ENCODE results near the gene ABHD17A. TPM values are rescaled to one million over a fixed set of nuclear protein-coding genes. Genes with fewer than 3 reads are reported as not detected.

Gene ABHD17A
- total RNA-seq, 1 experiment from 2014 or later, result 60.7 TPM

DNA sequence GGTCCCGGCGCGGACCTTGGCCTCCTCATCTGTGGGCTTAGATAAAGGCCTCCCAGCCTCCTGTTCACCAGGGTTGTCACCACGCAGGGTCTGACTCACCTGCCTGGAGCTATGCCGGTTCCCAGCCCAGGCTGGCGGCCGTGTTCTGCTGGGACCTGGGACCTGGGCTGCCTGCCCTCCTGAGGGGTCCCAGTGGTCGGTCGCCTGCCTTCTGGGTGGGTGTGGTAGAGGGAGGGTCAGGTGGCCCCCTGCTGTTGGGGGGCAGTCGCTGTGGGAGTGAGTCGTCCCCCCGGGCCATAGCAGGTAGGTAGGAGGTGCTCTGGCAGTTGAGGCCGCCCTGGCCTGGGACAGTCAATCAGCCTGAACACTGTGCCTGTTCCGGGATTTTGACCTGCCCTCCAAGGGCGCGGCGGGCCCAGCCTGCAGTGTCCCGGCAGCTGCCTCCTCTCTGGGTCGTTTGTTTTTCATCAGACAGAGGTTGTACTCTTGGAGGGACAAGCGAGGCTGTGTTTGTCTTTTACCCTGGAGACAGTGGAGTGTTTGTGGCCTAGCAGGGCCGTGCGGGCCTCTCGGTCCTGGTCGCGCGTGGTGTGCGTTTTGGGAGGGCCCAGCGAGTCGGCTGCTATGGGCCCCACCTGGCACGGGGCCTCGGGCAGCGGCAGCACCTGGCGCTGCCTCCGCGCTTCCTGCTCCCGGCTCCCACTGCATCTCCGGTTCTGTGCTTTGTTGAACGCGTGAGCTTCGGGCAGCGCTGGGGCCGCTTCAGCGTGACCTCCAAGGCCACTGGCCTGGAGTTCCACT lies 22.5 kb upstream of the ABHD17A start:
- no peak overlapping the region for H3K27ac Mint-ChIP-seq
- H3K4me1 Mint-ChIP-seq, result peaks cover 17% of the 10 kb centered on the region
- no peak for DNase-seq (ENCODE audit: low spot score)
- ChIA-PET CTCF (interaction anchor here (0.9 kb wide), 1 partner anchor 10 kb away, joined by 3 read pairs; no protein-coding TSS in a partner anchor), POLR2A (no interaction called here)
- no peaks in the 10 kb centered on the region for H3K27me3 Mint-ChIP-seq (ENCODE audit: low read depth)
- no peak for ATAC-seq
- no peaks in the 10 kb centered on the region for H3K9me3 Mint-ChIP-seq
- H3K36me3 Mint-ChIP-seq, result no peaks in the 10 kb centered on the region
- no peak overlapping the region for H3K4me3 Mint-ChIP-seq
- TF ChIP-seq HMGA2 (CRISPR knock-in tag; IDR thresholded peaks at IDR 0.05) (no peak), ELF4 (CRISPR knock-in tag; IDR thresholded peaks at IDR 0.05; ENCODE audit: low read depth) (no peak), NFYB (CRISPR knock-in tag; conservative IDR thresholded peaks at IDR 0.05; ENCODE audit: low read depth) (no peak), GTF2I (CRISPR knock-in tag; conservative IDR thresholded peaks at IDR 0.05) (no peak), NR3C1 (CRISPR knock-in tag; conservative IDR thresholded peaks at IDR 0.05; ENCODE audit: low read depth) (no peak), EMX1 (CRISPR knock-in tag; IDR thresholded peaks at IDR 0.05) (no peak), ZNF396 (CRISPR knock-in tag; IDR thresholded peaks at IDR 0.05; ENCODE audit: borderline replicate concordance) (no peak), RELA (CRISPR knock-in tag; IDR thresholded peaks at IDR 0.05; ENCODE audit: borderline replicate concordance) (no peak), ZNF423 (CRISPR knock-in tag; IDR thresholded peaks at IDR 0.05) (no peak)
- TF ChIP-seq, protein P1, sequence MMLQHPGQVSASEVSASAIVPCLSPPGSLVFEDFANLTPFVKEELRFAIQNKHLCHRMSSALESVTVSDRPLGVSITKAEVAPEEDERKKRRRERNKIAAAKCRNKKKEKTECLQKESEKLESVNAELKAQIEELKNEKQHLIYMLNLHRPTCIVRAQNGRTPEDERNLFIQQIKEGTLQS (CRISPR knock-in tag; conservative IDR thresholded peaks at IDR 0.05), result no peak
- TF ChIP-seq, protein P2, sequence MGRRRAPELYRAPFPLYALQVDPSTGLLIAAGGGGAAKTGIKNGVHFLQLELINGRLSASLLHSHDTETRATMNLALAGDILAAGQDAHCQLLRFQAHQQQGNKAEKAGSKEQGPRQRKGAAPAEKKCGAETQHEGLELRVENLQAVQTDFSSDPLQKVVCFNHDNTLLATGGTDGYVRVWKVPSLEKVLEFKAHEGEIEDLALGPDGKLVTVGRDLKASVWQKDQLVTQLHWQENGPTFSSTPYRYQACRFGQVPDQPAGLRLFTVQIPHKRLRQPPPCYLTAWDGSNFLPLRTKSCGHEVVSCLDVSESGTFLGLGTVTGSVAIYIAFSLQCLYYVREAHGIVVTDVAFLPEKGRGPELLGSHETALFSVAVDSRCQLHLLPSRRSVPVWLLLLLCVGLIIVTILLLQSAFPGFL (CRISPR knock-in tag; IDR thresholded peaks at IDR 0.05; ENCODE audit: borderline replicate concordance), result no peak
- TF ChIP-seq, protein P3, sequence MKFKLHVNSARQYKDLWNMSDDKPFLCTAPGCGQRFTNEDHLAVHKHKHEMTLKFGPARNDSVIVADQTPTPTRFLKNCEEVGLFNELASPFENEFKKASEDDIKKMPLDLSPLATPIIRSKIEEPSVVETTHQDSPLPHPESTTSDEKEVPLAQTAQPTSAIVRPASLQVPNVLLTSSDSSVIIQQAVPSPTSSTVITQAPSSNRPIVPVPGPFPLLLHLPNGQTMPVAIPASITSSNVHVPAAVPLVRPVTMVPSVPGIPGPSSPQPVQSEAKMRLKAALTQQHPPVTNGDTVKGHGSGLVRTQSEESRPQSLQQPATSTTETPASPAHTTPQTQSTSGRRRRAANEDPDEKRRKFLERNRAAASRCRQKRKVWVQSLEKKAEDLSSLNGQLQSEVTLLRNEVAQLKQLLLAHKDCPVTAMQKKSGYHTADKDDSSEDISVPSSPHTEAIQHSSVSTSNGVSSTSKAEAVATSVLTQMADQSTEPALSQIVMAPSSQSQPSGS (CRISPR knock-in tag; IDR thresholded peaks at IDR 0.05; ENCODE audit: borderline replicate concordance, low read depth), result no peak
- TF ChIP-seq, protein P4, sequence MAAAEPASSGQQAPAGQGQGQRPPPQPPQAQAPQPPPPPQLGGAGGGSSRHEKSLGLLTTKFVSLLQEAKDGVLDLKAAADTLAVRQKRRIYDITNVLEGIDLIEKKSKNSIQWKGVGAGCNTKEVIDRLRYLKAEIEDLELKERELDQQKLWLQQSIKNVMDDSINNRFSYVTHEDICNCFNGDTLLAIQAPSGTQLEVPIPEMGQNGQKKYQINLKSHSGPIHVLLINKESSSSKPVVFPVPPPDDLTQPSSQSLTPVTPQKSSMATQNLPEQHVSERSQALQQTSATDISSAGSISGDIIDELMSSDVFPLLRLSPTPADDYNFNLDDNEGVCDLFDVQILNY (CRISPR knock-in tag; IDR thresholded peaks at IDR 0.05), result no peak
- TF ChIP-seq, protein P5, sequence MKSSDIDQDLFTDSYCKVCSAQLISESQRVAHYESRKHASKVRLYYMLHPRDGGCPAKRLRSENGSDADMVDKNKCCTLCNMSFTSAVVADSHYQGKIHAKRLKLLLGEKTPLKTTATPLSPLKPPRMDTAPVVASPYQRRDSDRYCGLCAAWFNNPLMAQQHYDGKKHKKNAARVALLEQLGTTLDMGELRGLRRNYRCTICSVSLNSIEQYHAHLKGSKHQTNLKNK (CRISPR knock-in tag; IDR thresholded peaks at IDR 0.05), result no peak
- TF ChIP-seq, protein P6, sequence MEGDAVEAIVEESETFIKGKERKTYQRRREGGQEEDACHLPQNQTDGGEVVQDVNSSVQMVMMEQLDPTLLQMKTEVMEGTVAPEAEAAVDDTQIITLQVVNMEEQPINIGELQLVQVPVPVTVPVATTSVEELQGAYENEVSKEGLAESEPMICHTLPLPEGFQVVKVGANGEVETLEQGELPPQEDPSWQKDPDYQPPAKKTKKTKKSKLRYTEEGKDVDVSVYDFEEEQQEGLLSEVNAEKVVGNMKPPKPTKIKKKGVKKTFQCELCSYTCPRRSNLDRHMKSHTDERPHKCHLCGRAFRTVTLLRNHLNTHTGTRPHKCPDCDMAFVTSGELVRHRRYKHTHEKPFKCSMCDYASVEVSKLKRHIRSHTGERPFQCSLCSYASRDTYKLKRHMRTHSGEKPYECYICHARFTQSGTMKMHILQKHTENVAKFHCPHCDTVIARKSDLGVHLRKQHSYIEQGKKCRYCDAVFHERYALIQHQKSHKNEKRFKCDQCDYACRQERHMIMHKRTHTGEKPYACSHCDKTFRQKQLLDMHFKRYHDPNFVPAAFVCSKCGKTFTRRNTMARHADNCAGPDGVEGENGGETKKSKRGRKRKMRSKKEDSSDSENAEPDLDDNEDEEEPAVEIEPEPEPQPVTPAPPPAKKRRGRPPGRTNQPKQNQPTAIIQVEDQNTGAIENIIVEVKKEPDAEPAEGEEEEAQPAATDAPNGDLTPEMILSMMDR (IDR thresholded peaks at IDR 0.05), result no peak
- TF ChIP-seq, protein P7, sequence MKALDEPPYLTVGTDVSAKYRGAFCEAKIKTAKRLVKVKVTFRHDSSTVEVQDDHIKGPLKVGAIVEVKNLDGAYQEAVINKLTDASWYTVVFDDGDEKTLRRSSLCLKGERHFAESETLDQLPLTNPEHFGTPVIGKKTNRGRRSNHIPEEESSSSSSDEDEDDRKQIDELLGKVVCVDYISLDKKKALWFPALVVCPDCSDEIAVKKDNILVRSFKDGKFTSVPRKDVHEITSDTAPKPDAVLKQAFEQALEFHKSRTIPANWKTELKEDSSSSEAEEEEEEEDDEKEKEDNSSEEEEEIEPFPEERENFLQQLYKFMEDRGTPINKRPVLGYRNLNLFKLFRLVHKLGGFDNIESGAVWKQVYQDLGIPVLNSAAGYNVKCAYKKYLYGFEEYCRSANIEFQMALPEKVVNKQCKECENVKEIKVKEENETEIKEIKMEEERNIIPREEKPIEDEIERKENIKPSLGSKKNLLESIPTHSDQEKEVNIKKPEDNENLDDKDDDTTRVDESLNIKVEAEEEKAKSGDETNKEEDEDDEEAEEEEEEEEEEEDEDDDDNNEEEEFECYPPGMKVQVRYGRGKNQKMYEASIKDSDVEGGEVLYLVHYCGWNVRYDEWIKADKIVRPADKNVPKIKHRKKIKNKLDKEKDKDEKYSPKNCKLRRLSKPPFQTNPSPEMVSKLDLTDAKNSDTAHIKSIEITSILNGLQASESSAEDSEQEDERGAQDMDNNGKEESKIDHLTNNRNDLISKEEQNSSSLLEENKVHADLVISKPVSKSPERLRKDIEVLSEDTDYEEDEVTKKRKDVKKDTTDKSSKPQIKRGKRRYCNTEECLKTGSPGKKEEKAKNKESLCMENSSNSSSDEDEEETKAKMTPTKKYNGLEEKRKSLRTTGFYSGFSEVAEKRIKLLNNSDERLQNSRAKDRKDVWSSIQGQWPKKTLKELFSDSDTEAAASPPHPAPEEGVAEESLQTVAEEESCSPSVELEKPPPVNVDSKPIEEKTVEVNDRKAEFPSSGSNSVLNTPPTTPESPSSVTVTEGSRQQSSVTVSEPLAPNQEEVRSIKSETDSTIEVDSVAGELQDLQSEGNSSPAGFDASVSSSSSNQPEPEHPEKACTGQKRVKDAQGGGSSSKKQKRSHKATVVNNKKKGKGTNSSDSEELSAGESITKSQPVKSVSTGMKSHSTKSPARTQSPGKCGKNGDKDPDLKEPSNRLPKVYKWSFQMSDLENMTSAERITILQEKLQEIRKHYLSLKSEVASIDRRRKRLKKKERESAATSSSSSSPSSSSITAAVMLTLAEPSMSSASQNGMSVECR (CRISPR knock-in tag; IDR thresholded peaks at IDR 0.05; ENCODE audit: borderline replicate concordance), result no peak
- TF ChIP-seq, protein P8, sequence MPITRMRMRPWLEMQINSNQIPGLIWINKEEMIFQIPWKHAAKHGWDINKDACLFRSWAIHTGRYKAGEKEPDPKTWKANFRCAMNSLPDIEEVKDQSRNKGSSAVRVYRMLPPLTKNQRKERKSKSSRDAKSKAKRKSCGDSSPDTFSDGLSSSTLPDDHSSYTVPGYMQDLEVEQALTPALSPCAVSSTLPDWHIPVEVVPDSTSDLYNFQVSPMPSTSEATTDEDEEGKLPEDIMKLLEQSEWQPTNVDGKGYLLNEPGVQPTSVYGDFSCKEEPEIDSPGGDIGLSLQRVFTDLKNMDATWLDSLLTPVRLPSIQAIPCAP (CRISPR knock-in tag; IDR thresholded peaks at IDR 0.05), result no peak
- TF ChIP-seq, protein P9, sequence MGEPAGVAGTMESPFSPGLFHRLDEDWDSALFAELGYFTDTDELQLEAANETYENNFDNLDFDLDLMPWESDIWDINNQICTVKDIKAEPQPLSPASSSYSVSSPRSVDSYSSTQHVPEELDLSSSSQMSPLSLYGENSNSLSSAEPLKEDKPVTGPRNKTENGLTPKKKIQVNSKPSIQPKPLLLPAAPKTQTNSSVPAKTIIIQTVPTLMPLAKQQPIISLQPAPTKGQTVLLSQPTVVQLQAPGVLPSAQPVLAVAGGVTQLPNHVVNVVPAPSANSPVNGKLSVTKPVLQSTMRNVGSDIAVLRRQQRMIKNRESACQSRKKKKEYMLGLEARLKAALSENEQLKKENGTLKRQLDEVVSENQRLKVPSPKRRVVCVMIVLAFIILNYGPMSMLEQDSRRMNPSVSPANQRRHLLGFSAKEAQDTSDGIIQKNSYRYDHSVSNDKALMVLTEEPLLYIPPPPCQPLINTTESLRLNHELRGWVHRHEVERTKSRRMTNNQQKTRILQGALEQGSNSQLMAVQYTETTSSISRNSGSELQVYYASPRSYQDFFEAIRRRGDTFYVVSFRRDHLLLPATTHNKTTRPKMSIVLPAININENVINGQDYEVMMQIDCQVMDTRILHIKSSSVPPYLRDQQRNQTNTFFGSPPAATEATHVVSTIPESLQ (CRISPR knock-in tag; IDR thresholded peaks at IDR 0.05), result no peak
- TF ChIP-seq, protein P10, sequence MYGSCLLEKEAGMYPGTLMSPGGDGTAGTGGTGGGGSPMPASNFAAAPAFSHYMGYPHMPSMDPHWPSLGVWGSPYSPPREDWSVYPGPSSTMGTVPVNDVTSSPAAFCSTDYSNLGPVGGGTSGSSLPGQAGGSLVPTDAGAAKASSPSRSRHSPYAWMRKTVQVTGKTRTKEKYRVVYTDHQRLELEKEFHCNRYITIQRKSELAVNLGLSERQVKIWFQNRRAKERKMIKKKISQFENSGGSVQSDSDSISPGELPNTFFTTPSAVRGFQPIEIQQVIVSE (CRISPR knock-in tag; IDR thresholded peaks at IDR 0.05; ENCODE audit: borderline replicate concordance), result no peak
